Measurements from ENCODE around the gene RUBCNL. TPM values are rescaled to one million over a fixed set of nuclear protein-coding genes. Genes with fewer than 3 reads are reported as not detected.

The RUBCNL gene
- polyA plus RNA-seq, 3 donors: 1.5 to 14.5 (median 2.8) TPM

- peak overlapping the region in 1 of 2 donors; percentile 97 for H3K27ac ChIP-seq (ENCODE audit: low read depth in 1 of 2, low read length in 2 of 2)
- H4K20me1 ChIP-seq (ENCODE audit: insufficient read depth, low read length): no peaks in the 10 kb centered on the region
- peaks cover 3 to 6% (median 5%) of the 10 kb centered on the region in 7 donors for H3K9me3 Mint-ChIP-seq
- H3K36me3 Mint-ChIP-seq: peaks cover 34 to 48% of the 10 kb centered on the region in 2 donors
- peak overlapping the region; percentile 1 to 100 (median 98) for H3K27ac Mint-ChIP-seq
- peaks cover 0 to 1% (median 0%) of the 10 kb centered on the region in 3 donors for H3K27me3 Mint-ChIP-seq (ENCODE audit: low read depth in 3 of 3)
- H3K4me1 ChIP-seq (ENCODE audit: control insufficient read depth in 1 of 2, insufficient read depth in 2 of 2, low read length in 2 of 2): peaks cover 44 to 47% of the 10 kb centered on the region in 2 donors
- H3K4me3 ChIP-seq (replicated peaks in 1 of 3; ENCODE audit: low read depth in 2 of 3, low read length in 3 of 3): no peak overlapping the region
- no peak overlapping the region for H3K4me2 ChIP-seq (replicated peaks; ENCODE audit: extremely low read depth, low read length, poor library complexity, severe bottlenecking)
- peak in 1 of 3 donors; percentile 55 for DNase-seq
- H3K79me2 ChIP-seq (ENCODE audit: insufficient read depth, low read length): no peaks in the 10 kb centered on the region
- H3K4me1 Mint-ChIP-seq: peaks cover 43% of the 10 kb centered on the region
- WGBS (ENCODE audit: insufficient coverage): 67% methylated on average over 10 of the region's 11 CpGs
- H3K36me3 ChIP-seq (replicated peaks in 1 of 2; ENCODE audit: control insufficient read depth in 1 of 2, insufficient read depth in 2 of 2, low read length in 2 of 2): peaks cover 8 to 18% of the 10 kb centered on the region in 2 donors
- H2AFZ ChIP-seq (ENCODE audit: insufficient read depth, low read depth, low read length, poor library complexity, severe bottlenecking): no peak overlapping the region
- no peak overlapping the region for H3K4me3 Mint-ChIP-seq
- no peaks in the 10 kb centered on the region for H3K9me3 ChIP-seq (replicated peaks in 1 of 2; ENCODE audit: control insufficient read depth in 1 of 2, insufficient read depth in 1 of 2, low read length in 2 of 2)
- no peak overlapping the region for H3K9ac ChIP-seq (ENCODE audit: insufficient read depth, low read length, poor library complexity, severe bottlenecking)
- intact Hi-C loops (cut with micrococcal nuclease): loop anchor here (2.0 to 10.0 kb wide), 2 partner anchors 15 to 49 kb away; no protein-coding TSS in a partner anchor
- no peaks in the 10 kb centered on the region for H3K27me3 ChIP-seq (ENCODE audit: control insufficient read depth in 2 of 2, insufficient read depth in 2 of 2, low read length in 2 of 2)
- TF ChIP-seq CTCF (IDR thresholded peaks at IDR 0.05): no peak
Observed at GRCh38 chr13:46355901-46356590, 31.0 kb downstream of the RUBCNL start.

- Histone ChIP-seq H3K4me3 (replicated peaks in 1 of 3; ENCODE audit: low read depth in 2 of 3, low read length in 3 of 3) (no peak overlapping the region), H3K4me2 (replicated peaks; ENCODE audit: extremely low read depth, low read length, poor library complexity, severe bottlenecking) (peak overlapping the region; percentile 16), H3K27me3 (ENCODE audit: control insufficient read depth in 2 of 2, insufficient read depth in 2 of 2, low read length in 2 of 2) (no peaks in the 10 kb centered on the region), H3K9ac (ENCODE audit: insufficient read depth, low read length, poor library complexity, severe bottlenecking) (peak overlapping the region; percentile 45), H2AFZ (ENCODE audit: insufficient read depth, low read depth, low read length, poor library complexity, severe bottlenecking) (no peak overlapping the region), H3K27ac (ENCODE audit: low read depth in 1 of 2, low read length in 2 of 2) (peak overlapping the region; percentile 78 to 97), H3K79me2 (ENCODE audit: insufficient read depth, low read length) (no peaks in the 10 kb centered on the region), H3K9me3 (replicated peaks in 1 of 2; ENCODE audit: control insufficient read depth in 1 of 2, insufficient read depth in 1 of 2, low read length in 2 of 2) (no peaks in the 10 kb centered on the region), H3K4me1 (ENCODE audit: control insufficient read depth in 1 of 2, insufficient read depth in 2 of 2, low read length in 2 of 2) (peaks cover 44 to 47% of the 10 kb centered on the region in 2 donors), H3K36me3 (replicated peaks in 1 of 2; ENCODE audit: control insufficient read depth in 1 of 2, insufficient read depth in 2 of 2, low read length in 2 of 2) (peaks cover 8 to 20% of the 10 kb centered on the region in 2 donors), H4K20me1 (ENCODE audit: insufficient read depth, low read length) (no peaks in the 10 kb centered on the region)
- Mint-ChIP-seq H3K27me3 (ENCODE audit: low read depth in 3 of 3) (no peaks in the 10 kb centered on the region), H3K36me3 (peaks cover 35 to 44% of the 10 kb centered on the region in 2 donors), H3K27ac (peak overlapping the region; percentile 98 to 100 (median 99)), H3K9me3 (peaks cover 3 to 6% (median 5%) of the 10 kb centered on the region in 7 donors), H3K4me1 (peaks cover 43% of the 10 kb centered on the region), H3K4me3 (peak overlapping the region; percentile 13 to 30)
- intact Hi-C loops (cut with micrococcal nuclease): loop anchor here (2.0 to 10.0 kb wide), 2 partner anchors 14 to 50 kb away; no protein-coding TSS in a partner anchor
- WGBS (ENCODE audit: insufficient coverage): 100% methylated on average over 1 of the region's 5 CpGs
- DNase-seq: no peak
- no peak for TF ChIP-seq CTCF (IDR thresholded peaks at IDR 0.05)
Observed at GRCh38 chr13:46355088-46355468, 32.0 kb downstream of the RUBCNL start.

Measured in CD14-positive monocyte (primary cell).